HG03442 (cell line): ENCODE data around the gene ACVR1.
A peak's percentile ranks its signal among the peaks of the same experiment; 100 is the strongest.

Source experiments
- ATAC-seq: cut with Tn5 transposase; IDR thresholded peaks from one replicate; pipeline ENCODE4 v1.9.1; 2021; ENCODE audit warnings: mild to moderate bottlenecking, moderate library complexity; ENCODE audit not compliant: unreplicated experiment

Gene ACVR1

GRCh38 chr2:157876066-157876785, at the start of gene ACVR1:
TSS of gene ACVR1 (minus strand) at chr2:157876330. CDS start at chr2:157799493, 76,837 bp downstream.
- ATAC-seq: peak; percentile 80

GRCh38 chr2:157925071-157925470, 48.9 kb upstream of the ACVR1 start:
- ATAC-seq: no peak

GRCh38 chr2:157923598-157924217, 47.6 kb upstream of the ACVR1 start:
- no peak for ATAC-seq

GRCh38 chr2:157922815-157923214, 46.7 kb upstream of the ACVR1 start:
- ATAC-seq: no peak

GRCh38 chr2:157922336-157922735, 46.2 kb upstream of the ACVR1 start:
- ATAC-seq: no peak

- ATAC-seq: no peak
Measured at GRCh38 chr2:157920736-157921135, 44.6 kb upstream of the ACVR1 start.

- ATAC-seq: no peak
Measured at GRCh38 chr2:157919181-157919580, 43.1 kb upstream of the ACVR1 start.

GRCh38 chr2:157918319-157918718, 42.2 kb upstream of the ACVR1 start:
- no peak for ATAC-seq

- no peak for ATAC-seq
Measured at GRCh38 chr2:157911750-157912149, 35.6 kb upstream of the ACVR1 start.

- no peak for ATAC-seq
Measured at GRCh38 chr2:157911246-157911645, 35.1 kb upstream of the ACVR1 start.

- ATAC-seq: no peak
Measured at GRCh38 chr2:157905092-157905491, 29.0 kb upstream of the ACVR1 start.

GRCh38 chr2:157903626-157904025, 27.5 kb upstream of the ACVR1 start:
- no peak for ATAC-seq

- no peak for ATAC-seq
Measured at GRCh38 chr2:157903151-157903550, 27.0 kb upstream of the ACVR1 start.

GRCh38 chr2:157902692-157903091, 26.6 kb upstream of the ACVR1 start:
- no peak for ATAC-seq

GRCh38 chr2:157901325-157901724, 25.2 kb upstream of the ACVR1 start:
- ATAC-seq: no peak

GRCh38 chr2:157900684-157901083, 24.6 kb upstream of the ACVR1 start:
- no peak for ATAC-seq

GRCh38 chr2:157900203-157900602, 24.1 kb upstream of the ACVR1 start:
- ATAC-seq: no peak

GRCh38 chr2:157899125-157899839, 23.2 kb upstream of the ACVR1 start:
- peak; percentile 63 for ATAC-seq

GRCh38 chr2:157898591-157898996, 22.5 kb upstream of the ACVR1 start:
- peak; percentile 46 for ATAC-seq

GRCh38 chr2:157897106-157897971, 21.2 kb upstream of the ACVR1 start:
- ATAC-seq: peak; percentile 48

GRCh38 chr2:157895531-157895930, 19.4 kb upstream of the ACVR1 start:
- ATAC-seq: no peak
